ENCODE results near the gene GPR132. TPM values are rescaled to one million over a fixed set of nuclear protein-coding genes. Genes with fewer than 3 reads are reported as not detected.

The GPR132 gene
- total and polyA plus RNA-seq, 2 donors (not counting 1 experiment from before 2014, with no cell fraction given) = 38.6 to 54.5 TPM

- peaks cover 15 to 34% of the 10 kb centered on the region in 2 donors for H3K4me1 ChIP-seq (ENCODE audit: control insufficient read depth in 2 of 2, insufficient read depth in 2 of 2, low read length in 2 of 2)
- Mint-ChIP-seq H3K4me1 (peaks cover 24% of the 10 kb centered on the region), H3K4me3 (peak overlapping the region; percentile 86), H3K27ac (no peak overlapping the region), H3K9me3 (ENCODE audit: insufficient read depth) (no peaks in the 10 kb centered on the region), H3K27me3 (peaks cover 13% of the 10 kb centered on the region)
- H3K9me3 ChIP-seq (ENCODE audit: control extremely low read depth in 1 of 3, control insufficient read depth in 2 of 3, insufficient read depth in 1 of 3, low read length in 2 of 3) = no peaks in the 10 kb centered on the region
- no peak overlapping the region for H3K4me2 ChIP-seq (replicated peaks; ENCODE audit: low read depth, low read length, poor library complexity, severe bottlenecking)
- CTCF ChIA-PET = interaction anchor here (0.6 to 8.8 kb wide), 11 partner anchors 11 to 398 kb away, joined by 3 to 192 read pairs (median 5); partner anchors contain the start of gene GPR132
- H4K20me1 ChIP-seq (ENCODE audit: control insufficient read depth, insufficient read depth, low read length, poor library complexity, severe bottlenecking) = peaks cover 16% of the 10 kb centered on the region
- H3K27ac ChIP-seq (ENCODE audit: low read length in 2 of 2) = no peak overlapping the region
- no peak overlapping the region for H3K4me3 ChIP-seq (ENCODE audit: control extremely low read depth in 1 of 5, extremely low read depth in 1 of 5, insufficient read depth in 1 of 5, low read depth in 2 of 5, low read length in 4 of 5)
- intact Hi-C loops (cut with micrococcal nuclease) = loop anchor here (2.0 to 5.0 kb wide), 5 partner anchors 111 to 437 kb away; partner anchors contain the start of gene TEDC1
- H3K36me3 ChIP-seq (replicated peaks in 1 of 2; ENCODE audit: control extremely low read depth in 1 of 2, control insufficient read depth in 1 of 2, extremely low read depth in 1 of 2, insufficient read depth in 2 of 2, low read length in 1 of 2) = no peaks in the 10 kb centered on the region
- H3K9ac ChIP-seq (ENCODE audit: low read length) = no peak overlapping the region
- no peak for ATAC-seq (ENCODE audit: low read depth)
- no peak for TF ChIP-seq CTCF (IDR thresholded peaks at IDR 0.05)
- TF ChIP-seq EZH2 (IDR thresholded peaks at IDR 0.05; ENCODE audit: borderline replicate concordance, insufficient read depth, low read depth, low read length, poor library complexity, severe bottlenecking) = no peak
- no peak overlapping the region for H2AFZ ChIP-seq (ENCODE audit: insufficient read depth, low read depth, low read length, poor library complexity, severe bottlenecking)
- no peaks in the 10 kb centered on the region for H3K79me2 ChIP-seq (ENCODE audit: control insufficient read depth, insufficient read depth, low read length)
- H3K27me3 ChIP-seq (replicated peaks in 1 of 4; ENCODE audit: control extremely low read depth in 1 of 4, control insufficient read depth in 3 of 4, insufficient read depth in 4 of 4, low read length in 3 of 4) = peaks cover 0 to 19% (median 8%) of the 10 kb centered on the region in 4 experiments
- POLR2A ChIA-PET = no interaction called here
- 91% methylated on average over 19 of the region's 19 CpGs for WGBS (ENCODE audit: insufficient coverage)
- DNase-seq = peak; percentile 44
These were observed 26.4 kb upstream of the GPR132 start for GRCh38 chr14:105091517-105092170.

DNA sequence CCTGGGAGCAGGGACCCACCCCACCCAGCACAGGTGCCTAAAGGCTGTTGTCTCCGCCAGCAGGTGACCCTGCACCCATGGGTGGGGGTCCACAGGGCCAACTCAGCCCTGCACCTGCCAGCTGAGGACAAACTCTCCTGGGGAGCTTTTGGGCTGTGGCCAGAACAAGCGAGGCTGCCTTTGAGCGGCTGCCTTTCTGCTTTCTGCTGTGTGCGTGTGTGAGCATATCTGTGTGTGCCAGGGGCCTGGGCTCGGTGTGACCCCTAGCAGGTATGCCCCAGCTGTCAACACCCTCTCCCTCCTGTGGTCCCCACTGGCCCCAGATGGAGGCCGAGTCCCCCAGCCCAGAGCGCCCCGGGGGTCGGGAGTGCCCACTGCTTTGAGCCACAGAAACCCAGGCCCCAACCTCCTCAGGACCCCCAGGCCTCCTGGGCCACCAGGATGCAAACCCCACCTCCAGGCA lies 25.9 kb upstream of the GPR132 start:
- Histone ChIP-seq H3K4me3 (ENCODE audit: control extremely low read depth in 1 of 5, extremely low read depth in 1 of 5, insufficient read depth in 1 of 5, low read depth in 2 of 5, low read length in 4 of 5) (no peak overlapping the region), H2AFZ (ENCODE audit: insufficient read depth, low read depth, low read length, poor library complexity, severe bottlenecking) (no peak overlapping the region), H3K27ac (ENCODE audit: low read length in 2 of 2) (no peak overlapping the region), H3K4me2 (replicated peaks; ENCODE audit: low read depth, low read length, poor library complexity, severe bottlenecking) (no peak overlapping the region), H4K20me1 (ENCODE audit: control insufficient read depth, insufficient read depth, low read length, poor library complexity, severe bottlenecking) (peaks cover 16% of the 10 kb centered on the region), H3K36me3 (replicated peaks in 1 of 2; ENCODE audit: control extremely low read depth in 1 of 2, control insufficient read depth in 1 of 2, extremely low read depth in 1 of 2, insufficient read depth in 2 of 2, low read length in 1 of 2) (no peaks in the 10 kb centered on the region), H3K4me1 (ENCODE audit: control insufficient read depth in 2 of 2, insufficient read depth in 2 of 2, low read length in 2 of 2) (peaks cover 19 to 38% of the 10 kb centered on the region in 2 donors), H3K9me3 (ENCODE audit: control extremely low read depth in 1 of 3, control insufficient read depth in 2 of 3, insufficient read depth in 1 of 3, low read length in 2 of 3) (no peaks in the 10 kb centered on the region), H3K9ac (ENCODE audit: low read length) (no peak overlapping the region), H3K79me2 (ENCODE audit: control insufficient read depth, insufficient read depth, low read length) (peaks cover 1% of the 10 kb centered on the region), H3K27me3 (replicated peaks in 1 of 4; ENCODE audit: control extremely low read depth in 1 of 4, control insufficient read depth in 3 of 4, insufficient read depth in 4 of 4, low read length in 3 of 4) (peaks cover 0 to 18% (median 8%) of the 10 kb centered on the region in 4 experiments)
- DNase-seq (no peak), ATAC-seq (ENCODE audit: low read depth) (no peak)
- WGBS (ENCODE audit: insufficient coverage) = 95% methylated on average over 8 of the region's 9 CpGs
- POLR2A ChIA-PET = no interaction called here
- intact Hi-C loops (cut with micrococcal nuclease) = loop anchor here (2.0 to 5.0 kb wide), 5 partner anchors 111 to 438 kb away; partner anchors contain the start of gene TEDC1
- H3K9me3 Mint-ChIP-seq (ENCODE audit: insufficient read depth) = no peaks in the 10 kb centered on the region
- H3K27ac Mint-ChIP-seq = no peak overlapping the region
- peaks cover 10% of the 10 kb centered on the region for H3K27me3 Mint-ChIP-seq
- no peak for TF ChIP-seq EZH2 (IDR thresholded peaks at IDR 0.05; ENCODE audit: borderline replicate concordance, insufficient read depth, low read depth, low read length, poor library complexity, severe bottlenecking)
- no peak for TF ChIP-seq CTCF (IDR thresholded peaks at IDR 0.05)
- peaks cover 25% of the 10 kb centered on the region for H3K4me1 Mint-ChIP-seq
- CTCF ChIA-PET = interaction anchor here (0.6 to 8.8 kb wide), 18 partner anchors 10 to 441 kb away, joined by 3 to 192 read pairs (median 4); partner anchors contain the start of gene GPR132
- H3K4me3 Mint-ChIP-seq = no peak overlapping the region
